OCI-LY7 (cell line): ENCODE results near the gene AMOTL1. TPM values are rescaled to one million over a fixed set of nuclear protein-coding genes. Genes with fewer than 3 reads are reported as not detected.
"Not testable (repeated sequence)": the region's sequence is repeated elsewhere in the genome, so short reads cannot be mapped to it uniquely, and the experiment has no call there.

Experiments
- BruUV-seq: library from RNA; stranded (reverse); fragments of 400-500 nt; replicated peaks from 2 replicates; lab custom pipeline; 2021; lab: Mats Ljungman, UMichigan
- CTCF ChIA-PET: fragments of 300-600 bp; sonication (Branson Sonifier 250); formaldehyde crosslinking; loops from one replicate; lab custom pipeline; 2022; ENCODE audit warnings: antibody characterized with exemption; ENCODE audit not compliant: unreplicated experiment; lab: Charles Lee
- POLR2A ChIA-PET: fragments of 300-600 bp; sonication (Branson Sonifier 250); formaldehyde crosslinking; loops from one replicate; lab custom pipeline; 2022; ENCODE audit warnings: antibody characterized with exemption; lab: Charles Lee
- DNase-seq: peaks from one replicate; pipeline ENCODE4 v3.0.0-alpha.2; 2015; ENCODE audit warnings: low spot score
- H2AFZ ChIP-seq: fragments of 200-600 bp; sonication (generic), shearing (Covaris generic); 2 replicates; pipeline ENCODE4 v1.6.1; 2014; ENCODE audit warnings: mild to moderate bottlenecking, antibody characterized with exemption, low read length, moderate library complexity
- H3K27ac ChIP-seq: fragments of 200-600 bp; sonication (generic); 2 replicates; pipeline ENCODE4 v1.5.1; 2014; ENCODE audit warnings: mixed run types, low read depth, mild to moderate bottlenecking, moderate library complexity, low read length, inconsistent platforms; ENCODE audit not compliant: poor library complexity, severe bottlenecking
- H3K36me3 ChIP-seq: fragments of 200-600 bp; sonication (generic); 2 replicates; pipeline ENCODE4 v1.6.1; 2014; ENCODE audit warnings: mild to moderate bottlenecking, antibody characterized with exemption, low read length, moderate library complexity, mixed read lengths; ENCODE audit not compliant: insufficient read depth
- H3K4me1 ChIP-seq: fragments of 200-600 bp; sonication (generic); 2 replicates; pipeline ENCODE4 v1.5.1; 2014; ENCODE audit warnings: mild to moderate bottlenecking, low read length; ENCODE audit not compliant: insufficient read depth, poor library complexity, severe bottlenecking
- H3K4me2 ChIP-seq: fragments of 200-600 bp; sonication (generic); 2 replicates; pipeline ENCODE4 v1.6.1; 2014; ENCODE audit warnings: mild to moderate bottlenecking, low read length
- H3K4me3 ChIP-seq: fragments of 200-600 bp; sonication (generic); 2 replicates; pipeline ENCODE4 v1.5.1; 2014; ENCODE audit warnings: mild to moderate bottlenecking, low read depth, low read length; ENCODE audit not compliant: poor library complexity, severe bottlenecking
- H3K79me2 ChIP-seq: fragments of 200-600 bp; sonication (generic); 2 replicates; pipeline ENCODE4 v1.6.1; 2016; ENCODE audit warnings: low read depth, mild to moderate bottlenecking, low read length, moderate library complexity, mixed read lengths; ENCODE audit not compliant: insufficient read depth
- H3K9me2 ChIP-seq: fragments of 200-600 bp; sonication (generic); 2 replicates; pipeline ENCODE4 v1.6.1; 2016; ENCODE audit warnings: mild to moderate bottlenecking, low read length, mixed read lengths; ENCODE audit not compliant: insufficient read depth
- H3K9me3 ChIP-seq: fragments of 200-600 bp; sonication (generic); 2 replicates; pipeline ENCODE4 v1.6.1; 2014; ENCODE audit warnings: mild to moderate bottlenecking, mixed run types, low read length, mixed read lengths
- H4K20me1 ChIP-seq: fragments of 200-600 bp; sonication (generic); 2 replicates; pipeline ENCODE4 v1.6.1; 2014; ENCODE audit warnings: mild to moderate bottlenecking, antibody characterized with exemption, low read length, moderate library complexity, mixed read lengths; ENCODE audit not compliant: insufficient read depth
- CTCF ChIP-seq: fragments of 200-600 bp; sonication (generic); conservative IDR thresholded peaks from 2 replicates; pipeline ENCODE4 v1.5.1; 2014; ENCODE audit warnings: mild to moderate bottlenecking, antibody characterized with exemption, low read length, moderate library complexity, mixed read lengths
- EZH2phosphoT487 ChIP-seq: fragments of 200-600 bp; sonication (generic); IDR thresholded peaks from 2 replicates; pipeline ENCODE4 v1.6.1; 2018; ENCODE audit warnings: low read depth, borderline replicate concordance, mild to moderate bottlenecking, mixed run types, antibody characterized with exemption, low read length, moderate library complexity, mixed read lengths
- intact Hi-C: fragments of 100-400 bp; cut with micrococcal nuclease; formaldehyde crosslinking; loops from one replicate; pipeline ENCODE4 v1.10.0; 2022; ENCODE audit not compliant: unreplicated experiment
- total RNA-seq, 2 experiments: library from RNA; depleted of rRNA in 1 of 2; stranded (reverse); fragments of >200 nt in 1 of 2; shearing (Covaris generic) in 1 of 2; gene quantifications; 2 replicates each; pipeline ENCODE4 v1.2.3, GENCODE V29; 2014 to 2022

The AMOTL1 gene
- total RNA-seq, 2 experiments from 2014 or later: not detected

- TF ChIP-seq EZH2phosphoT487: no peak
- TF ChIP-seq CTCF: no peak
- intact Hi-C loops: no loop called here
- ChIA-PET POLR2A (no interaction called here), CTCF (no interaction called here)
- H2AFZ ChIP-seq: no peak overlapping the region
- no peaks in the 10 kb centered on the region for H3K36me3 ChIP-seq
- no peaks in the 10 kb centered on the region for H4K20me1 ChIP-seq
- H3K79me2 ChIP-seq: no peaks in the 10 kb centered on the region
- H3K4me1 ChIP-seq: no peaks in the 10 kb centered on the region
- H3K27ac ChIP-seq: no peak overlapping the region
- no peak for DNase-seq
- no TSS peak for BruUV-seq
- H3K9me2 ChIP-seq: no peaks in the 10 kb centered on the region
- no peak overlapping the region for H3K4me3 ChIP-seq
- no peaks in the 10 kb centered on the region for H3K9me3 ChIP-seq
- H3K4me2 ChIP-seq: no peak overlapping the region
Observed at GRCh38 chr11:94851864-94852636, 83.9 kb downstream of the AMOTL1 start.

- H3K9me3 ChIP-seq, intact Hi-C loops, H3K4me3 ChIP-seq, H3K36me3 ChIP-seq, DNase-seq, BruUV-seq, H3K4me2 ChIP-seq, H2AFZ ChIP-seq, CTCF ChIA-PET, H3K27ac ChIP-seq, H3K4me1 ChIP-seq, POLR2A ChIA-PET, H4K20me1 ChIP-seq, H3K9me2 ChIP-seq, H3K79me2 ChIP-seq: not testable (repeated sequence)
Observed at GRCh38 chr11:94853288-94853687, 85.1 kb downstream of the AMOTL1 start.

DNA sequence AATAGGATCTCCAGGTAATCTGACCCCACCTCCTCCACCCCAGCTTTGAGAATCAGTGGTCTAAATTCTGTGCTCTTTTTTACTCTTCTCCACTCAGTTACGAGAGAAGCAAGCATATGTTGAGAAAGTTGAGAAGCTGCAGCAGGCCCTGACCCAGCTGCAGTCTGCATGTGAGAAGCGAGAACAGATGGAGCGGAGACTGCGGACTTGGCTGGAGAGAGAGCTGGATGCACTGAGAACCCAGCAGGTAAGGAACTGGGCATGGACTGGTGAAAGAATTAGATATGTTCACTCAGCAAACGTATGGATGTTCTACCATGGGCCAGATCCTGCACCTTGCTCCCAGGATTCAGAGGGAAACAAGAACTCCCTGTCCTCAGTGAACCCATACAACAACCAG, 85.7 kb downstream of the AMOTL1 start:
- H3K27ac ChIP-seq: no peak overlapping the region
- H3K36me3 ChIP-seq: no peaks in the 10 kb centered on the region
- H3K4me1 ChIP-seq: no peaks in the 10 kb centered on the region
- no peak for TF ChIP-seq CTCF
- TF ChIP-seq EZH2phosphoT487: no peak
- H3K9me3 ChIP-seq: no peaks in the 10 kb centered on the region
- no peak overlapping the region for H3K4me2 ChIP-seq
- H3K79me2 ChIP-seq: no peaks in the 10 kb centered on the region
- H2AFZ ChIP-seq: no peak overlapping the region
- BruUV-seq: no TSS peak
- H4K20me1 ChIP-seq: no peaks in the 10 kb centered on the region
- no peak for DNase-seq
- intact Hi-C loops: no loop called here
- H3K4me3 ChIP-seq: no peak overlapping the region
- H3K9me2 ChIP-seq: no peaks in the 10 kb centered on the region
- CTCF ChIA-PET: no interaction called here
- POLR2A ChIA-PET: no interaction called here
